Measurements from ENCODE around the gene COL19A1.

DNA sequence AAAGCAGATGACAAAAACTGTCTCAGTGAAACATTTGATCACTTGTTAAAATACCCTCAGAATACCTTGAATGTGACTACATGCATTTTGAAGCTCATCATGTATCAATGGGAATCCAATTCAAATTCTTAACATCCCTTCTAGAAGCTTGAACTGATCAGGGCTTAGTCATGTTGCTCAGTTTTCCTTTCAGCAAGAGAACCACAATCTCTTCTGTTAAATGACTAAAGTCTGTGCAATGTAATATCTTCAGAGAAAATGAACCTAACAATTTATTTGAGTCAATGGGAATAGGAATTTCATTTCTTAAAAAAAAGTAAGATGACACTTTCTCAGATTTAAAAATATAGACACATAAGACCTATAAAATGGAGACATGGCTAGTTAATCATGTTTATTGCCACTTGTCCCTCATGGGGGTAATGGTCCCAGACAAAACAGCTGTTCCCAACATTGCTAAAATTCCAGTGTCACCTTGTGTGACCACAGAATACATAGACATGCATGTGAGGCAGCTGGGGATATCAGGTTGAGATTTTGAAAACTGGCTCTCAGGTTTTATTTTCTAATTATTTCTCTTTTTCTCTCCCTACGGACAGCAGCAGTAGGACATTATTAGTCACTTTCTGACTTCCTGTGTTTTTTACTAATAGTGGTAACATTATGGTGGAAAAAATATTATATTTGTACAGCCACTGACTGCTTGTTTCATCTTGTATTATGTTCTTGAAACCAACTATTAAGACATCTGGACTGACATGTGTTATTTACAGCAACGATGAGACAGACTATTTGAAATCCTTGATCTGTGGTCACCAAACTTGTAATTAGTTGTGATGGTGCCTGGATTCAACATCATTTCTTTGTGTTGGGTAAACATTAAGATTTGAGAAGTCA, 244.0 kb downstream of the COL19A1 start:
- TF ChIP-seq, protein P1, sequence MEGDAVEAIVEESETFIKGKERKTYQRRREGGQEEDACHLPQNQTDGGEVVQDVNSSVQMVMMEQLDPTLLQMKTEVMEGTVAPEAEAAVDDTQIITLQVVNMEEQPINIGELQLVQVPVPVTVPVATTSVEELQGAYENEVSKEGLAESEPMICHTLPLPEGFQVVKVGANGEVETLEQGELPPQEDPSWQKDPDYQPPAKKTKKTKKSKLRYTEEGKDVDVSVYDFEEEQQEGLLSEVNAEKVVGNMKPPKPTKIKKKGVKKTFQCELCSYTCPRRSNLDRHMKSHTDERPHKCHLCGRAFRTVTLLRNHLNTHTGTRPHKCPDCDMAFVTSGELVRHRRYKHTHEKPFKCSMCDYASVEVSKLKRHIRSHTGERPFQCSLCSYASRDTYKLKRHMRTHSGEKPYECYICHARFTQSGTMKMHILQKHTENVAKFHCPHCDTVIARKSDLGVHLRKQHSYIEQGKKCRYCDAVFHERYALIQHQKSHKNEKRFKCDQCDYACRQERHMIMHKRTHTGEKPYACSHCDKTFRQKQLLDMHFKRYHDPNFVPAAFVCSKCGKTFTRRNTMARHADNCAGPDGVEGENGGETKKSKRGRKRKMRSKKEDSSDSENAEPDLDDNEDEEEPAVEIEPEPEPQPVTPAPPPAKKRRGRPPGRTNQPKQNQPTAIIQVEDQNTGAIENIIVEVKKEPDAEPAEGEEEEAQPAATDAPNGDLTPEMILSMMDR (IDR thresholded peaks at IDR 0.05; ENCODE audit: low read depth, low read length) = no peak
- TF ChIP-seq MYC (IDR thresholded peaks at IDR 0.05; ENCODE audit: low read depth, low read length) (no peak), POLR2A (IDR thresholded peaks at IDR 0.05; ENCODE audit: extremely low read depth, insufficient read length) (no peak)
- TF ChIP-seq, protein P2, sequence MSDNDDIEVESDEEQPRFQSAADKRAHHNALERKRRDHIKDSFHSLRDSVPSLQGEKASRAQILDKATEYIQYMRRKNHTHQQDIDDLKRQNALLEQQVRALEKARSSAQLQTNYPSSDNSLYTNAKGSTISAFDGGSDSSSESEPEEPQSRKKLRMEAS (IDR thresholded peaks at IDR 0.05; ENCODE audit: low read depth, low read length) = no peak
